Stimulated activated CD4-positive, alpha-beta T cell treated with anti-CD3 and anti-CD28 coated beads, Interleukin-1b, Interleukin-23, amount 100 ng/mL, for 1 hour (primary cell): ENCODE measurements around the gene HK1.
"Not testable (repeated sequence)": the region's sequence is repeated elsewhere in the genome, so short reads cannot be mapped to it uniquely, and the experiment has no call there.

Experiments
- DNase-seq, 2 donors: peaks; one replicate each; pipeline ENCODE4 v3.0.0-alpha.2; 2020; ENCODE audit warnings: low read depth in 2 of 2

The HK1 gene

DNA sequence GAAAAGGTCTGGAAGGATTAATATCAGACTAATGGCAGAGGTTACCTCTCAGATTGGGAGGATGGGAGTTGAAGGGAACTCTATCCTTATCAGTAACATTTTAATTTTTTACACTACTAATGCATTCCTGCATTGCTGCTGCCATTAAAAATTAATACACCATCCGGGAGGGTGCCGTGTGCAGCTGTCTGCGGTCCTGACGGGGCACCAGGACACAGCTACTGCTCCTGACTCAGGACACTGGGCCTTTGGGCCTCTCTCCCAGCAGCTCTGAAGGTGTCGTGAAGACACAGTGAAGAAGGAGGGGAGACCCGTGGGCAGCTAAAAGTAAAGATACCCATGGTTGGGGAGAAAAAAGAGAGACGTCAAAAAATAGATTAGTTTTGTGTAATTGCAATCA, 23.4 kb upstream of the HK1 start:
- no peak for DNase-seq

DNA sequence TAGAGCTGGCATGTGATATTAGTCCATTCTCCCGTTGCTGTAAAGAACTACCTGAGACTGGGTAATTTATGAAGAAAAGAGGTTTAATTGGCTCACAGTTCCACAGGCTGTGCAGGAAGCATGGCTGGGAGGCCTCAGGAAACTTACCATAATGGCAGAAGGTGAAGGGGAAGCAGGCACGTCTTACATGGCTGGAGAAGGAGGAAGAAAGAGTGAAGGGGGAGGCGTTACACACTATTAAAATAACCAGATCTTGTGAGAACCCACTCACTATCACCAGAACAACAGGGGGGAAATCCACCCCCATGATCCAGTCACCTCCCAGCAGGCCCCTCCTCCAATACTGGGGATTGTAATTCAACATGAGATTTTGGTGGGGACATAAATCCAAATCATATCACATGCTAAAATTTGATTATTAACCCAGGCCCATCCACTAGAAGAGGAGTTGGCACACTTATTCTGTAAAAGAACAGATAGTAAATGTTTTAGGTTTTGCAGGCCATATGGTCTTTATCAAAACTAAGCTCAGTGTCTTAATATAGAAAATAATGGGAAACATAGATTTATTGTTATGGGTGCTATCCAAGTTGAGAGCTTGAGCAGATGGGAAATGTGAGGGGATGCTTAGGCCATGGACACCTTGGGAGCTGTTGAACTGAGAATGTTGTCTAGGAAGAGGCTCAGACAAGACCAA, 18.6 kb upstream of the HK1 start:
- no peak for DNase-seq

DNA sequence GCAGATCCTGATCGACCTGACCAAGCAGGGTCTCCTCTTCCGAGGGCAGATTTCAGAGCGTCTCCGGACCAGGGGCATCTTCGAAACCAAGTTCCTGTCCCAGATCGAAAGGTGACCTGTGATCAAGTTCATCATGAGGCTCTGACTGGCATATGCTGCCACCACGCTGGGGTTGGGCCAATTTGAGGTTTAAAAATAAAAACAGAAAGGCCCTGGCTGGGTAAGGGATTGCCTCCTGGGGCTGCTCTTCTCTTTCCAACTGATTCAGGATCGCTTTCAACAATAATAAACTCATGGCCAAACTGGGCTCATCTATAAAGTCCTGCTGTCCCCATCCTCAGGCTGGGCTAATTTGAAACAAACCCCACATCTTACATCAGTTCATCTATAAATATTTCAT, 17.1 kb upstream of the HK1 start:
- no peak for DNase-seq

DNA sequence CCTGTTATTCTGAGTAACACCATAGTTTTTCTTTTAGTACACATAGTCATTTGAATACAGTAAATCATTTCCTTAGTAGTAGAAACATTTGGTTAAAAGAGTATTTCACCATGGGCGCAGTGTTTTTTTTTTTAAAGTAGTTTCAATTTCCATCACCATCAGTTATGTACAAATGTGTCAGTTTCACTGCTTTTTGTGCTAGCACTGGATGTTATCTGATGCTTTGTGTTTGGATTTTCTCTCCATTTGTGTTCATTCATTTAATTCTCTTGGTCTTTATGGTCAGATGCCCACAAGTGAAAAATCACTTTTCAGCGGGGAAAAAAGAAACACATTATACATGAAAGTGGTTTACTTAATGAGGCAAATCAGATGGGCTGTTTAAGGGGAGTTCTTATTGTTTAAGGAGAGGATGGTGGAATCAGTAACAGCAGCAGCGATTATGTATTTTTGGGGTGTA, 16.0 kb upstream of the HK1 start:
- DNase-seq = no peak

DNA sequence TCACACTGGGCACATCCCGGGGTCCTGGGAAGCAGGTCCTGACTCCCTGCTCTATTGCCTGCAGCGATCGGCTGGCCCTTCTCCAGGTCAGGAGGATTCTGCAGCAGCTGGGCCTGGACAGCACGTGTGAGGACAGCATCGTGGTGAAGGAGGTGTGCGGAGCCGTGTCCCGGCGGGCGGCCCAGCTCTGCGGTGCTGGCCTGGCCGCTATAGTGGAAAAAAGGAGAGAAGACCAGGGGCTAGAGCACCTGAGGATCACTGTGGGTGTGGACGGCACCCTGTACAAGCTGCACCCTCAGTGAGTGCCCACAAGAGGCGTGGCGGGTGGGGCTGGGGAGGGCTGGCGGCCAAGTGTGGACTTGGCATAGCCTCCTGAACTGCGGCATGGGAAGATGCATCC, 12.8 kb upstream of the HK1 start:
- no peak for DNase-seq

DNA sequence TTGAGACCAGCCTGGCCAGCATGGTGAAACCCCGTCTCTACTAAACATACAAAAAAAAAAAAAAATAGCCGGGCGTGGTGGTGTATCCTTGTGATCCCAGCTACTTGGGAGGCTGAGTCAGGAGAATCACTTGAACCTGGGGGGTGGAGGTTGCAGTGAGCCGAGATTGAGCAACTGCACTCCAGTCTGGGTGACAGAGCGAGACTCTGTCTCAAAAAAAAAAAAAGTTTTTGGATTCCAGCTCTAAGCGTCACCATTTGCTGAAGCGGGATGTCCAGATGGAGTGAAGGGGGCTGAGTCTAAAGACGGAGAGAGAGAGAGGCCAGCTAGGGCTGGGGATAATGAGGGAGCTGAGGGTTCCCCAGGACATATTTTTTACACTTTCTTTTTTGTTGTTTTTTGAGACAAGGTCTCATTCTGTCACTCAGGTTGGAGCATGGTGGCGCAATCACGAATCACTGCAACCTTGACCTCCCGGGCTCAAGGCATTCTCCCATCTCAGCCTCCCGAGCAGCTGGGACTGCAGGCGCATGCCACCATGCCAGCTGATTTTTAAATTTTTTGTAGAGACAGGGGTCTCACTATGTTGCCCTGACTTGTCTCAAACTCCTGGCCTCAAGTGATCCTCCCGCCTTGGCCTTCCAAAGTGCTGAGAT, 9.4 kb upstream of the HK1 start:
- no peak for DNase-seq

DNA sequence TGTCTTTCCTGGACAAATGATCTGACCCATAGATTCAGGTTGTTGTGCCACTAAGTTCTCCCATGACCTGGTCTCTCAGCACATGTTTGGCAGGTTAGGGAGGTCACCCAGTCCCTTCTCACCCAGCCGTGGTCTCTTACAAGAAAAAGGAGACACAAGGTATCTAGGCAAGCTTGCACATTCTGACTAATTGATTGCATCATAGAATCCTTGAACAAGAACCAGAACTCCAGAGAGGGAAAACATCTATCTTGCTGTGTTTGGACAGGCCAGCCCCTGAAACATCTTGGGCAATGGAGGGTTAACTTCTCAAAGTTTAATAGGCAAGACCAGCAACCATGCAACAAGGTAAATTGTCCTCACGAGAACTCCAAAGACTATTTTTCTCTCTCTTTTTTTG, 8.5 kb upstream of the HK1 start:
- no peak for DNase-seq

DNA sequence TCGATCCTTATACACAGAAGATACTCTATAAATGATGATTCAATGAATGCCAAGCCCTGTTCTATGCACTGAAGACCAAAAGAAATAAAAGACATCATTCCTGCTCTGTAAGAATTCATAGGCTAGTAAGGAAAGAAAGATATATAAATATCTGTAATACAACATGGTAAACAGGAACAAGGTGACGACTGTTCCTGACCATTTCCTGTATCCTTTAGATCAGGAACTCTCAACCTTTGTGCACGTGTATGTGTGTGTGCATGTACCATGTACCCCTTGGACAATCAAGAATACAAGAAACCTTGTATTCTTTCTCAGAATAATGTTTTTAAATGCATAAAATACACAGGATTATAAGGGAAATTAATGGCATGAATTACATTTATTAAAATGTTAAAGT, 7.3 kb upstream of the HK1 start:
- DNase-seq = no peak

DNA sequence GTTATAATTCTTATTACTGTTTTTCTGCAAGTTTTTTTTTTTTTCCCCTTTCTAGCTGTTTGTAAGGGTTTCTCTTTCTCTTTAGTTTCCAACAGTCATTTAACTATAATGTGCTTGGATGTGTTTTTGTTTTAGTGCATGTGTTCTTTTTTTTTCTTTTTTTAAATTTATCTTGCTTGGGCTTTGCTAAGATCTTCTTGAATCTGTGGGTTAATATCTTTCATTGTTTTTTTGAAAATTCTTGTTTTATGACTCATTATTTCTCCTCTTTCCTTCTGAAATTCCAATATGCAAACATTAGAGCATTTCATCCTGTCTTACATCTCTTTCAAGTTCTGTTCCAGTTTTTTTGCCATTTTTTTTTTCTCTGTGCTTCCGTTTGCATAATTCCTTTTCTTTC, 5.7 kb upstream of the HK1 start:
- no peak for DNase-seq

DNA sequence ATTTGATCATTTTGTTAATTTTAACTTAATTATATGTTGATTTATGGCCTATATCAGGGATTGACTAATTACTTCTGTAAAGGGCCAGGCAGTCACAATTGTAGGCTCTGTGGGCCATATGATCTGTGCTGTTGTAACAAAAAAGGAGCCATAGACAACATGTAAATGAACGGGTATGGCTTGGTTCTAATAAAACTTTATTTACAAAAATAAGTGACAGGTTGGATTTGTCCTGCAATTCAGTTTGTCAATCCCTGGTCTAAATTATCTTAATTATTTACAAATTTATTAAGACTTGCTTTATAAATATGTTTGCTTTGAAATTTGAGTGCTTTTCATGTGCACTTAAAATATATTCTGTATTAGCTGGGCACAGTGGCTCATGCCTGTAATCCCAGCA, 2.9 kb upstream of the HK1 start:
- no peak for DNase-seq

DNA sequence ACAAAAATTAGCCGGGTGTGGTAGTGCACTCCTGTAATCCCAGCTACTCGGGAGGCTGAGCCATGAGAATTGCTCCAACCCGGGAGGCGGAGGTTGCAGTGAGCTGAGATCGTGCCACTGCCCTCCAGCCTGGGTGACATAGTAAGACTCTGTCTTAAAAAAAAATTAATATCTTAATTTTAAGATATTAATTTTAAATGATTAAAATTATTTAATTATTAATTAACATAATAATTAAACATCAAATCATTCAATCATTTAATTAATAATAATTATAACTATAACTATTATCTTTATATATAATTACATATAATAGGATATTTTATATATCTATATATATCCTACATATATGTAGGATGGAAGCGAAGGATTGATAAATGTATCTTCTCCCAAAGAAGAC, 1.8 kb upstream of the HK1 start:
- no peak for DNase-seq

DNA sequence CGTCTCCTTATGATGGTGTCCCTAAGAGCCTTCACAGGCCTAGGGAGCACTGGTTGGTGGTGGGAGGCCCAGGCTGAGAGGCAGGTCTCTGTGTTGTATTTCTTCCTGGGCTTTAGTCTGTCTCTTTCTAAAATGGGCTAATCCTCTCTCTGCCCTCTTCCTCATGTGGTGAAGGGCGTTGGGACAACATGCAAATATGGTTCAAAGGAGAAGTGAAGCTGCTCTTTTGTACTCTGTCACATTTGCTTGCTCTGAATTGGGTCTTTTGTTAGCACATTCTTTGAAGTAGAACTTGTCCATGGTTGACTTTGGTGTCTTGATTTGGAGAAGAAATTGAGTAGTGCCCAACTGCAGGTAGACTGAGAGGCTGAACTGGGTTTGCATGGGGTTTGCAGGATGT, 814 bp downstream of the HK1 start:
- no peak for DNase-seq

DNA sequence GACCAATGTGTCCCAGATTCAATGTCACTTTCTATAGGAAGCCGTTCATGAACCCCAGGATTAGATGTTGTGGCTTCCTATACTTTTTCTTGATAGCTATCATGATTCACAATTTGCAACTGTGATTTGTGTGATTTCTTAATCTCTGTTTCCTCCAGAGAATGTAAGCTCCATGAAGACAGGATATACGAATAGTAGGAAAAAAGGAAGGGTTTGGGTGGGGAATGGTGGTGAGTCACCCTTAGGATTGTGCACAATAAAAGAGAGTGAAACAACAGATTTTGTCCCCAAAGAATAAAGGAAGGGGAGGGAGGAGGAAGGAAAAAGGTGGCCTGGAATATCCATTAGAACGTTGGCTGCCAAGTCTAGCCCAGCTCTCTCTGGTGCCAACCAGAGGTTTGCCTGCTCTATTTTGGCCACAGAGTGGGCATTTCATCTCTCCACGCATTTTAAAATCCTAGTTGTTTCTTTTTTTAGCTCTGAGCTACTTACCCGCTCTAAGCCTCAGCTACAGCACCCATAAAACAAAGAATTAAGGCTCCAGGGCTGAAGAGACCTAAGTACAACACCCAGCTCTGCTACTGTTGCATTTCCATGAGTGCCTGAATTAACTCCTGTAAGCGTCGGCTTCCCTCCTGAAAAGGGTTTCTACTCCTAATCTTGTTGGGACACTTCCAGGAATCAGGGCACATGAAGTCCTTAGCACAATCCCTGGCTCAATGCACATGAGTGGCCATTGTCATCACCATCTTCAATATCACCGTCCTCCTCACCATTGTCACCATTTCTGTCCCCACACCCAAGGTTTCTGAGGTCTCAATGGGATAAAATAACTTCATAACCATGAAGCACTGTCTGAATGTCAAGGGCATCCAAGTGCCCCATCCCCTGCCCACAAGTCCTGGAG, 3.5 kb downstream of the HK1 start:
- DNase-seq = no peak

DNA sequence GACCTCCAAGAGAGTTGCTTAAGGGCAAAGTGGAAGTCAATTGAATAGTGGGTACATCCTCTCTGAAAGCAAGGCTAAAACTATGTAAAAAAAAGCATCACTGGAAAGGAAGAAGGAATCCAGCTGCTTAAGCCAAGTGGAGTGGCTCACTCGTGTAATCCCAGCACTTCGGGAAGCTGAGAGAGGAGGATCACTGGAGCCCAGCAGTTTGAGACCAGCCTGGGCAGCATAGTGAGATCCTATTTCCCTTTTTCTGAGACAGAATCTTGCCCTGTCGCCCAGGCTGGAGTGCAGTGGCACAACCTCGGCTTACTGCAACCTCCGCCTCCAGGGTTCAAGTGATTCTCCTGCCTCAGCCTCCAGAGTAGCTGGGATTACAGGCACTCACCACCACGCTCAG, 6.1 kb downstream of the HK1 start:
- not testable (repeated sequence) for DNase-seq

DNA sequence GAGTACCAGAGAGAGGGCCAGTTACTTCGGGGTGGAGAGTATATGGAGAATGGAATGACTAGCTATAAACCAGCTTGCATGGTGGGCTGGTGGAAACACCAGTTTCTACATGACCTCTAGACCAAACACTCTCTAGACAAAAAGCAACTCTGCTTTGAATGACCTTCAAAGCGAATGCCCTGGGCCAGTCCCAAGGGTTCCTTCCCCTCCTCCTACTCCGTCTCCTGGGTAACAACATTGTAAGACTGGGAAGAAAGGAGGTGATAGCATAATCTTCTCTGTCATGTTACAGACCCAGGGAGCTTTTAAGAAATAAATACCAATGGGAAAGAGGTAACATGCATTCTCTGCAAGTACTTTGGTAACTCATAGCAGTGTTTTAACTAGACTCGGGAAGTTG, 7.4 kb downstream of the HK1 start:
- no peak for DNase-seq

DNA sequence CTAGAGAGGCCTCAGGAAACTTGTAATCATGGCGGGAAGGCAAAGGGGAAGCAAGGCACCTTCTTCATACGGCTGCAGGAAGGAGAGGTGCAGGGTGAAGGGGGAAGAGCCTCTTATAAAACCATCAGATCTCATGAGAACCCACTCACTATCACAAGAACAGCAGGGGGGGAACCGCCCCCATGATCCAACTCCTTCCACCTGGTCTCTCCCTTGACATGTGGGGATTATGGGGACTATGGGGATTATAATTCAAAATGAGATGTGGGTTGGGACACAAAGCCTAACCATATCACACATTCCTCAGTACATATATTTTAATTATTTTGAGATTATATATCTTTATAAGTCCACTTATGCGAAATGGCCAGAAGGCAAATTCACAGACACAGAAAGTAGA, 8.9 kb downstream of the HK1 start:
- no peak for DNase-seq

DNA sequence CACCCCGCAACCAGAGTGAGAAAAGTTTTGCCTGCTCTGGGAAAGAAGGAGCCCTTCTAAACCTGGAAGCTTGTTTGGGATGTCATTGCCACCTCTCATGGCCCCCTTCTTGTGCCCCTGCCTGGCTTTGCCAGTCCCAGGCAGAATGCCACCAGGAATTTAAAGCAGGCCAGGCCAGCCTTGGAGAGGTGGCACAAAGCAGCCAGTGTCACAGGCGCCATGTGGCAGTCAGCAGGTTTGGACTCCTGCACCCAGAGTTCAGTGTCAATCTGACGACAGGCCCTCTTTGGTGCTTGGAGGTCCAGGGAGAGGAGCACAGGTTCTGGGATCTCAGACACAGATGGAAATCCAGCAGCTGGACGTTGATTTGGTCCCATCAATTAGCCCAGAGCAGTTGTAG, 12.7 kb downstream of the HK1 start:
- DNase-seq = no peak

DNA sequence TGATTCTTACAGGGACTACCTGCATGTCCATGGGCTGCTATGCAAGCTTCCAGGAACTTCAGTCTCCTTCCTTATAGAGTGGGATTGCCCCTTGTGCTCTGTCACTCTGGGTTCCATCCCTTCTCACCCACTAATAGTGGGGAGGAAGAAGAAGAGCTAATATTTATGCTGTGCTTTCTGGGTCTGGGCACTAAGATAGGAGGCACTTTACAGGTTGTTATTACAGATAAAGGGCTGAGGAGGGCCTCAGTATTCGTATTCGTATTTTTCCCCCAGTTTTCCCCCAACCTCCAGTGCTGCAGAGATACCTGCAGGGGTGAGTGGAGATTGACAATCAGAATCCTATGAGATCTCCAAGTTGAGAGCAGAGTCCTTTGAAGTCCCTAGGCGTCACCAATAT, 14.2 kb downstream of the HK1 start:
- no peak for DNase-seq

DNA sequence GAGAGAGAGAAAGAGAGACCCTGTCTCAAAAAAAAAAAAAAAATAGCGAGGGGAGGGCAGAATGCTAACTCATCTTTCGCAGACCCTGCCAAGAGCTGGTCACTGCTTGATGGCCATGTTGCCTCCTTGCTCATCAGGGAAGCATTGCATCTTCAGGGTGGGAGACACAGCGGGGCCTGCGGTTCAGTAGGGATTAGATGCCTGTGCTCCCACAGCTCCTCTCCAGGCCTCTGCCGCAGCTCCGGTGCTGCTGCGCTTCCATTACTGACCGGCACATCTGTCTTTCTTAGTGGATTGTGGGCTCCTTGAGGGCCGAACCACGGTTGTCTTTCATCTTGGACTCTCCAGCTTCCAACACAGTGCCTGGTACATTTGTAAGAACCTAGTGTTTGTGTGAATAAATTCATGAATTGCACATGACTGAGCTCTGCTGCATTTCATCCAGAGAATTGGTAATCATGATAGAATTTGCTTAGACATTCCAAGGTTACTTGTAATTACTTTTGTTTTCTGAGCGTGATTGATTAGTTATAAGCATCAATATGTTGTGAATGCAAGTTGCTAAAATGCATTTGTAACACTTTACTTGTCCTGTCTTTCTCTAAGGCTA, 16.8 kb downstream of the HK1 start:
- DNase-seq = no peak

DNA sequence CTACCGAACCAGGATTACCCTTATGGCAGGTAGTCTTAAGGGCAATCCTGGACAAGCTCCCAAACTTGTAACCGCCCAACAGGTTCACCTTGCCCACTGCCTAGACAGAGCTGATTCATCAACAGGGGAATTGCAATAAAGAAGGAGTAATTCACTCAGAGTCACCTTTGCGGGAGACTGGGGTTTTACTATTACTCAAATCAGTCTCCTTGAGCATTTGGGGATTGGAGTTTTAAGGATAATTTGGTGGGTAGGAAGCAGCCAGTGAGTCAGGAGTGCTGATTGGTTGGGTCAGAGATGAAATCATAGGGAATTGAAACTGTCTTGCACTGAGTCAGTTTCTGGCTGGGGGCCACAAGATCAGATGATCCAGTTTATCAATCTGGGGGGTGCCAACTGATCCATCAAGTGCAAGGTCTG, 25.3 kb downstream of the HK1 start:
- no peak for DNase-seq

DNA sequence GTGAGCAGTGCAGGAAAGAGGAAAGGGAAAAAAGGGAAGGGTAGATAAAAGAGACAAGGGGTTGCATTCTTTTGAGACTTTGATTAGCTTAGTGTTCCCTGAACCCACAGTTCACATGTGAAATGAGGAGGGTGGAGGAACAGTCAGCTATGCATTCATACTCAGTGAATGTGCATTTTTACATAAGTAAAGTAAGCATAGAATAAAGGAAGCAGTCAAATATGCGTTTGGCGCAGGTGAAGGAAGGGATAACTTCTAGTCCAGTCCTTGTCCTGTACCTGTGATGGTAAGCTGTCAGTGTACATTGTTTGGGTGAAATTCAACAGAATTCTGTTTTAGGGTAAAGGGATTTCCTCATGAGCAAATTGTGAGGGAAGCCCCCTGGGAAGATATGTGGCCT, 28.1 kb downstream of the HK1 start:
- DNase-seq = no peak

DNA sequence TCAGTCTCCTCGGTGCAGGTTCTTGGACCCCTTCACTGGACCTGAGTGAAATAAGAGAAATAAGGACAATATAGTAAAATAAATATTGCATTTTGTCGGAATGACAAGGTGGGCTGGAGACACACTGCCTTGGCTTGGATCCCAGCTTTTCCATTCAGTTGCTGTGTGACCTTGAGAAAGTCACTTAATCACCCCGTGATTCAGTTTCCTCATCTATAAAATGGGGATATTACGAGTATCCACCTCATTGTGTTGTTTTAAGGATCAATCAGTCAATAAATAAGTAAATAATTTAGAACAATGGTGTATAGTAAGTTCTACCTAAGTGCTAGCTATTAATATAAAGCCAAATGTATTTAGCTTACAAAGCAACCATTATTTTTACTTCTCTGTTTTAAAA, 29.1 kb downstream of the HK1 start:
- no peak for DNase-seq
